H9 (cell line): Measurements from ENCODE around the gene TMEM171. TPM values are rescaled to one million over a fixed set of nuclear protein-coding genes. Genes with fewer than 3 reads are reported as not detected.

Experiments
- DNase-seq: peaks from one replicate; pipeline ENCODE4 v3.0.0-alpha.2; 2017
- H2AFZ ChIP-seq: one replicate; pipeline ENCODE4 v1.6.1; 2013; ENCODE audit warnings: mild to moderate bottlenecking, low read length, control low read depth, moderate library complexity
- H2AK5ac ChIP-seq: 2 replicates; pipeline ENCODE4 v1.6.1; 2013; ENCODE audit warnings: low read length, control low read depth, mixed read lengths; ENCODE audit not compliant: insufficient read length
- H2BK120ac ChIP-seq: one replicate; pipeline ENCODE4 v1.6.1; 2013; ENCODE audit warnings: low read depth, mild to moderate bottlenecking, low read length, control low read depth, inconsistent platforms; ENCODE audit not compliant: poor library complexity, severe bottlenecking
- H2BK12ac ChIP-seq: 2 replicates; pipeline ENCODE4 v1.6.1; 2013; ENCODE audit warnings: low read length, control low read depth, mixed read lengths, low read depth; ENCODE audit not compliant: insufficient read length
- H2BK15ac ChIP-seq: 2 replicates; pipeline ENCODE4 v1.6.1; 2013; ENCODE audit warnings: low read depth, low read length, control low read depth
- H2BK20ac ChIP-seq: one replicate; pipeline ENCODE4 v1.6.1; 2013; ENCODE audit warnings: low read depth, mild to moderate bottlenecking, low read length, control low read depth, inconsistent platforms; ENCODE audit not compliant: poor library complexity, severe bottlenecking
- H2BK5ac ChIP-seq: 2 replicates; pipeline ENCODE4 v1.6.1; 2013; ENCODE audit warnings: low read length, control low read depth, mixed read lengths; ENCODE audit not compliant: insufficient read length
- H3K14ac ChIP-seq: 2 replicates; pipeline ENCODE4 v1.6.1; 2013; ENCODE audit warnings: low read length, control low read depth; ENCODE audit not compliant: insufficient read depth
- H3K18ac ChIP-seq: 2 replicates; pipeline ENCODE4 v1.6.1; 2013; ENCODE audit warnings: low read depth, mild to moderate bottlenecking, mixed read lengths, low read length, control low read depth; ENCODE audit not compliant: insufficient read length
- H3K23ac ChIP-seq: 2 replicates; pipeline ENCODE4 v1.6.1; 2013; ENCODE audit warnings: low read length, control low read depth, mixed read lengths, low read depth; ENCODE audit not compliant: insufficient read length
- H3K23me2 ChIP-seq: 2 replicates; pipeline ENCODE4 v1.6.1; 2013; ENCODE audit warnings: low read depth, mild to moderate bottlenecking, mixed read lengths, low read length, control low read depth; ENCODE audit not compliant: insufficient read length, poor library complexity, severe bottlenecking
- H3K27ac ChIP-seq: 2 replicates; pipeline ENCODE4 v1.5.1; 2013; ENCODE audit warnings: low read length, control low read depth, mixed read lengths, low read depth; ENCODE audit not compliant: insufficient read length
- H3K27me3 ChIP-seq: 2 replicates; pipeline ENCODE4 v1.6.1; 2013; ENCODE audit warnings: low read length, control low read depth, inconsistent platforms; ENCODE audit not compliant: insufficient read depth
- H3K4ac ChIP-seq: 2 replicates; pipeline ENCODE4 v1.6.1; 2013; ENCODE audit warnings: low read depth, mild to moderate bottlenecking, control low read depth, inconsistent platforms, low read length, moderate library complexity
- H3K4me1 ChIP-seq: 2 replicates; pipeline ENCODE4 v1.6.1; 2013; ENCODE audit warnings: low read length, control low read depth, inconsistent platforms; ENCODE audit not compliant: insufficient read depth
- H3K4me2 ChIP-seq: 2 replicates; pipeline ENCODE4 v1.6.1; 2013; ENCODE audit warnings: low read length, control low read depth, mixed read lengths; ENCODE audit not compliant: insufficient read length, insufficient read depth
- H3K56ac ChIP-seq: 2 replicates; pipeline ENCODE4 v1.6.1; 2013; ENCODE audit warnings: low read depth, mild to moderate bottlenecking, mixed read lengths, low read length, control low read depth; ENCODE audit not compliant: insufficient read length
- H3K79me1 ChIP-seq: 2 replicates; pipeline ENCODE4 v1.6.1; 2013; ENCODE audit warnings: low read depth, mild to moderate bottlenecking, moderate library complexity, low read length, control low read depth, inconsistent platforms; ENCODE audit not compliant: insufficient read depth, poor library complexity, severe bottlenecking
- H3K79me2 ChIP-seq: 2 replicates; pipeline ENCODE4 v1.6.1; 2013; ENCODE audit warnings: low read length, control low read depth, inconsistent platforms; ENCODE audit not compliant: insufficient read depth
- H3K9ac ChIP-seq: 2 replicates; pipeline ENCODE4 v1.6.1; 2013; ENCODE audit warnings: low read length, control low read depth, mixed read lengths; ENCODE audit not compliant: insufficient read length; ENCODE audit errors: extremely low read depth
- H3K9me3 ChIP-seq: one replicate; pipeline ENCODE4 v1.6.1; 2013; ENCODE audit warnings: low read depth, low read length, inconsistent platforms; ENCODE audit not compliant: control insufficient read depth
- H3T11ph ChIP-seq: one replicate; pipeline ENCODE4 v1.6.1; 2013; ENCODE audit warnings: mild to moderate bottlenecking, low read length, control low read depth, inconsistent platforms
- H4K20me1 ChIP-seq: one replicate; pipeline ENCODE4 v1.6.1; 2013; ENCODE audit not compliant: control insufficient read depth, insufficient read length, insufficient read depth
- H4K5ac ChIP-seq: 2 replicates; pipeline ENCODE4 v1.6.1; 2013; ENCODE audit warnings: low read depth, mild to moderate bottlenecking, mixed read lengths, low read length, control low read depth; ENCODE audit not compliant: insufficient read length
- H4K8ac ChIP-seq: replicated peaks from 2 replicates; pipeline ENCODE4 v1.6.1; 2013; ENCODE audit warnings: low read length, control low read depth, mixed read lengths, low read depth; ENCODE audit not compliant: insufficient read length
- H4K91ac ChIP-seq: 2 replicates; pipeline ENCODE4 v1.6.1; 2013; ENCODE audit warnings: low read depth, mild to moderate bottlenecking, moderate library complexity, mixed read lengths, low read length, control low read depth; ENCODE audit not compliant: insufficient read length
- H3K27ac Mint-ChIP-seq, 3 experiments: 2 replicates in 2 of 3; 3 replicates in 1 of 3; pipeline ENCODE4 v1.8.0; 2020 to 2021; ENCODE audit warnings: mixed read lengths in 3 of 3, mild to moderate bottlenecking in 1 of 3, moderate library complexity in 1 of 3
- H3K27me3 Mint-ChIP-seq: 2 replicates; pipeline ENCODE4 v1.8.0; 2021; ENCODE audit warnings: low read depth, mild to moderate bottlenecking, moderate library complexity, mixed read lengths
- H3K36me3 Mint-ChIP-seq, 3 experiments: 2 replicates in 2 of 3; 3 replicates in 1 of 3; pipeline ENCODE4 v1.8.0; 2020 to 2021; ENCODE audit warnings: low read depth in 3 of 3, mixed read lengths in 3 of 3; ENCODE audit not compliant: insufficient read depth in 1 of 3
- H3K4me1 Mint-ChIP-seq, 2 experiments: 2 replicates each; pipeline ENCODE4 v1.8.0; 2020; ENCODE audit warnings: mixed read lengths in 2 of 2
- H3K4me3 Mint-ChIP-seq, 2 experiments: 2 replicates in 1 of 2; 3 replicates in 1 of 2; pipeline ENCODE4 v1.8.0; 2020 to 2021; ENCODE audit warnings: mild to moderate bottlenecking in 2 of 2, mixed read lengths in 2 of 2, moderate library complexity in 1 of 2
- H3K9me3 Mint-ChIP-seq, 2 experiments: 2 replicates in 1 of 2; 3 replicates in 1 of 2; pipeline ENCODE4 v1.8.0; 2020; ENCODE audit warnings: mild to moderate bottlenecking in 2 of 2, mixed read lengths in 2 of 2, moderate library complexity in 1 of 2
- CTCF ChIP-seq: fragments of 200-600 bp; sonication (generic); conservative IDR thresholded peaks from 3 replicates; pipeline ENCODE4 v1.8.0; 2021; ENCODE audit warnings: antibody characterized with exemption, mild to moderate bottlenecking
- WGBS: extraction: QIAGEN DNeasy Blood & Tissue Kit; methylation state at CpG from one replicate; pipeline ENCODE4 v1.1.7; 2013; ENCODE audit warnings: missing lambda C conversion rate, low lambda C conversion rate, mixed read lengths; ENCODE audit not compliant: insufficient read length; ENCODE audit errors: extremely low coverage; 5-methylcytosine and 5-hydroxymethylcytosine counted together
- total RNA-seq: library from RNA; stranded (reverse); gene quantifications from 2 replicates; pipeline ENCODE4 v1.2.1, GENCODE V29; 2021

TMEM171 gene
- total RNA-seq, 1 experiment from 2014 or later = 0.42 TPM

GRCh38 chr5:73126381-73126780 is 6.0 kb downstream of the TMEM171 start:
- Histone ChIP-seq H3K14ac (no peak overlapping the region), H2BK12ac (no peak overlapping the region), H2AFZ (no peak overlapping the region), H2BK15ac (no peak overlapping the region), H3K56ac (no peak overlapping the region), H3K9me3 (no peaks in the 10 kb centered on the region), H3K23me2 (no peaks in the 10 kb centered on the region), H3K23ac (no peak overlapping the region), H3T11ph (no peak overlapping the region), H2BK120ac (no peak overlapping the region), H2BK20ac (no peak overlapping the region), H3K4ac (no peak overlapping the region), H3K4me1 (peaks cover 3% of the 10 kb centered on the region; the same call in 1 of the 2 replicates), H3K4me2 (no peak overlapping the region), H3K27me3 (peaks cover 5% of the 10 kb centered on the region; the same call in 1 of the 2 replicates), H3K9ac (no peak overlapping the region), H2BK5ac (no peak overlapping the region), H4K5ac (no peak overlapping the region), H4K20me1 (no peaks in the 10 kb centered on the region), H3K18ac (no peak overlapping the region), H3K79me1 (no peaks in the 10 kb centered on the region), H4K91ac (no peak overlapping the region), H3K79me2 (no peaks in the 10 kb centered on the region), H3K27ac (no peak overlapping the region), H4K8ac (no peak overlapping the region), H2AK5ac (no peak overlapping the region)
- no peak overlapping the region for H3K27ac Mint-ChIP-seq
- no peak for DNase-seq
- WGBS = no CpG with 5 or more reads among the region's 4 CpGs
- peaks cover 29% of the 10 kb centered on the region for H3K27me3 Mint-ChIP-seq
- H3K36me3 Mint-ChIP-seq = peaks cover 0 to 2% (median 0%) of the 10 kb centered on the region in 3 experiments; a peak in 2 of 7 replicates
- no peak overlapping the region for H3K4me3 Mint-ChIP-seq
- H3K4me1 Mint-ChIP-seq = peaks cover 26 to 31% of the 10 kb centered on the region in 2 experiments
- TF ChIP-seq CTCF = no peak
- no peaks in the 10 kb centered on the region; a peak in 1 of 5 replicates for H3K9me3 Mint-ChIP-seq
